HG03159 (cell line): ENCODE data around the gene ZNF883.
"Not testable (repeated sequence)": the region's sequence is repeated elsewhere in the genome, so short reads cannot be mapped to it uniquely, and the experiment has no call there.

Experiments used
- ATAC-seq: cut with Tn5 transposase; IDR thresholded peaks from one replicate; pipeline ENCODE4 v1.9.1; 2021; ENCODE audit warnings: mild to moderate bottlenecking, moderate library complexity; ENCODE audit not compliant: unreplicated experiment

Gene ZNF883

DNA sequence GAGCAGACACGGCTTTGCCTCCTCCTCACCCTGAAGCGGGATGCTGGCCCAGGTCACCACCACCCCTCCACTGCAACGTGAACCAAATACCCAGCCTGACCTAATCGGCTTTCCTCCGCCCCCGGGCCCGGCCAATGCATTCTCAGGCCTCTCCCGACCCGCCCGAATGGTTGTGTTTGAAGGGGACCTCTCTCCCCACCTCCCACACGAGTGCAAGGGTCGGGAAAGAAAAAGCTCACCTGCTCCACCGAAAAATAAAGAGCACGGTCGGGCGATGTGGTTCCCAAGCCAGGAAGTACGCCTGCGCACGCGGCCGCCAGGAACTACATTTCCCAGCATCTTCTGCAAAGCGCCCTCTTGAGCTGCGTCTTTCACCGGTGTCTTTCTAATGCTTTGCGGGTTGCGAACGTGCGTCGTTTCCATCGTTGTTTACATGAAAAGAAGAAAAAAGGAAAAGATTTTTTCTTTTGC lies at the start of gene ZNF883:
TSS of gene ZNF883 (minus strand) at position 282 of the 471 bp plus-strand sequence.
- ATAC-seq: no peak

DNA sequence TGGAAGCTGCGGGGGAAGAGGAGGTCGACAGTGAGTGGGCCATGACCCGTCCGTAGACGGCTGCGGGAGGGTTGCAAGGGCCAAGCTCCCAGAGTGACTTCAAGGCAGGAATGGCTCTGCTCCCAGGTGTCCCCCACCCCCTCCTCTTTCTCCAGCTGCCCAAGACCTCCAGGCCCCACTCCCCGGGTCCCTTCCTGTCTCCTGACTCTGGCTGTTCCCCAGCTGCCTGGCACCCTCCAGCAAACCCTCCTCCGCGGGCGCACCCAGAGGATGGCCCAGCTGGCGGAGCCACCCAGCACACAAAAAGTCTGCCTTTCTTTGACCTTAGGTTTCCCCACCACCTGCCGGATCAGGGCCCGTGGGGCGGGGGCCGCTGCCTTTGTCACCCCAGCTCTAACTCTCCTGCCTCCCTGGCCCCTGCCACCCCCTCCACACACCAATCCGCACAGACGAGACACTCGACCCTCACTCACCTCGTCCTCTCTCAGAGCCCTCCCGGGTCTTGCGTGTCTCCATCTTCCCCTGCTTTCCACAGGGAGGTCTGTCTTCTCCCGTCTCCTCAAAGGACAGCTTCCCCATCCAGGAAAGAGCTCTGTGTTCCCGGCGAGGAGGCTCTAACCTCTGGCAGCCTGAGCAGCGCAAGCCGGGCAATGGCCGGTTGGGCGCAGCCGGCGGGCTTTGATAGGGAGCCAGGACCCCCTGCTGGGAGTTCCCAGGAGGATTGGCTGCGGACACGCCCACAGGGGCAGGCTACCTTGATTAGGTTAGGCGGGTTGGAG lies 49.3 kb upstream of the ZNF883 start:
- not testable (repeated sequence) for ATAC-seq

DNA sequence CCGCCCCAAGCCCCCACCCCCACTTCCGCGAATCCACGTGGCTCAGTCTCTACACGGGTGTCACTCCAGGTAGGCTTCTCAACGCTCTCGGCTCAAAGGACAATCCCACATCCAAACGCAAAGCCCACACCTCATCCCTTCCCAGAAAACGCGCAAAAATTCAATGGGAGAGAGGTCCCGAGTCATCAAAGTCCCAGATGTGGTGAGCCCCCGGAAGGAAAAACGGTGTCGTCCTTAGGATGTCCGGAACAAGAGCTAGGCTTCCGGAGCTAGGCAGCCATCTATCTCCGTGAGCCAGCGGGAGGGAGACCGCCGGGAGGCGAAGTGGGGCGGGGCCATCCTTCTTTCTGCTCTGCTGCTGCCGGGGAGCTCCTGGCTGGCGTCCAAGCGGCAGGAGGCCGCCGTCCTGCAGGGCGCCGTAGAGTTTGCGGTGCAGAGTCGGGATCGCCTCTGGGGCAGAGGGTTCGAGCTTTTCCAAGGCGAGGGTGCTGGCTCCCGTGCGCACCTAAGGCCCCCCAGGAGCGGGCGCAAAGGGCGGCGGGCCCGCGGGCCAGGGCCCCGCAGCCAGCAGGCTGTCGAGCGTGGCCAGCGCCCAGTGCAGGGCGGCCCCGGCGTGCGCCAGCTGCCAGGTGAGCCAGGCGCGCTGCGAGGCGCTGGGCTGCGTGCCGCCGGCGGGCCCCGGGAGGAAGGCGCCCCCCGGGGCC lies 47.7 kb upstream of the ZNF883 start:
- ATAC-seq: not testable (repeated sequence)

DNA sequence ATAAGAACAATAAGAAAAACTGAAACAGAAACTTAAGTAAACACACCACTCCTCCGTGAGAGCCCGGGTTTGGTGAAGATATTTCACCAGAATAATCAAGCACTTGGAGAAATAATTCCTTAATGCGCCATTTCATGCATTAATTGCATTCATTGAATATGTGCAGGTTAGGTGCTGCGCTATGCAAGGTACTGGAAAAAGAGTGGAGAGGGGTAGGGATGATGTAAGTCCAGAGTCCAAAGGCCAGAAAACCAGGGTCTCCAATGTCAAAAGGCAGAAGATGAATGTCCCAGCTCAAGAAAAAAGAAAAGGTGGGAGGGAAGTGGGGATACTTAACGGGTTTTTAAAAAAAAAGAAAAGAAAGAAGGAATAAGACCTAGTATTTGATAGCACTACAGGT lies 45.2 kb upstream of the ZNF883 start:
- ATAC-seq: no peak

DNA sequence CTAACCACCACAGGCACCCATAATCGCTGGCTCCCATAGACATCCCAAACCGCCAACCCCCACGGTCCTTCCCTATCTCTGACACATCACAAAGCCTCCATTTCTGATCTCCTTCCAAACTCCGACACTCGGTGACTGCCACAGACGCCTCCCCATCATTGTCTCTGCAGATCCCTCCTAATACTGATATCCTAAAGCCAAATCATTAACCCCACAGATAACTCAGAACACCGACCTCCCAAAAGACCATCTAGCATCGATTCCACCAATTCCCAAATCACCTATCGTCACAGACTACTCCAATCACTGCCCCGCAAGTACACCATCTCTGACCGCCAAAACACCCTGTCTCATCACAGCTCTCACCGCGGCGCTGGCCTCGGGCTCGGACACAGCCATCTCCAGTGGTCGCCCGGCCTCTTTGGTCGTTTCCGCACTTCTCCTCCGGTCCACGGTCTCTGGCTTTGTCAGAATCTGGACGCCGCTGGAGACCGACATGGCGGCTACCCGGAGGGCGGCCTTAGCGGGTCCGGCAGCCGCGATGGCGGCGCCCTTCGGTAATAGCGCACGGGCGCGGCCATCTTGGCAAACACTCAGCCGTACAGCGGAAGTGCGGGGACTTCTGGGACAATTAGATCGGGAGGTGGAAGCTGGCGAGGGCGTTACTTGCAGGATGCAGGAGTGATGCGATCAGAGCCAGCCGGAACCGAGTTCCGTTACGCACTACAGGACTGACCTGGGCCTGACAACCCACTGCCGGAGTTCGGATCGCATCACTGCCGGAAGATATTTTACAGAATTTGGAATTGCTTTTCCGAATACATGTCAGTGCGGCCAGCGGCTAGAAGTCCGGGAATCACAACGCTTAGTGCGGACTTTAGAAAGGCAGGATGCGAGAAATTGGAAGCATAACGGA lies 44.5 kb upstream of the ZNF883 start, which contains the start of gene ZFP37:
TSS of gene ZFP37 (minus strand) at position 534 of the 916 bp plus-strand sequence. CDS start at position 498, 36 bp downstream.
- ATAC-seq: peak; percentile 94

DNA sequence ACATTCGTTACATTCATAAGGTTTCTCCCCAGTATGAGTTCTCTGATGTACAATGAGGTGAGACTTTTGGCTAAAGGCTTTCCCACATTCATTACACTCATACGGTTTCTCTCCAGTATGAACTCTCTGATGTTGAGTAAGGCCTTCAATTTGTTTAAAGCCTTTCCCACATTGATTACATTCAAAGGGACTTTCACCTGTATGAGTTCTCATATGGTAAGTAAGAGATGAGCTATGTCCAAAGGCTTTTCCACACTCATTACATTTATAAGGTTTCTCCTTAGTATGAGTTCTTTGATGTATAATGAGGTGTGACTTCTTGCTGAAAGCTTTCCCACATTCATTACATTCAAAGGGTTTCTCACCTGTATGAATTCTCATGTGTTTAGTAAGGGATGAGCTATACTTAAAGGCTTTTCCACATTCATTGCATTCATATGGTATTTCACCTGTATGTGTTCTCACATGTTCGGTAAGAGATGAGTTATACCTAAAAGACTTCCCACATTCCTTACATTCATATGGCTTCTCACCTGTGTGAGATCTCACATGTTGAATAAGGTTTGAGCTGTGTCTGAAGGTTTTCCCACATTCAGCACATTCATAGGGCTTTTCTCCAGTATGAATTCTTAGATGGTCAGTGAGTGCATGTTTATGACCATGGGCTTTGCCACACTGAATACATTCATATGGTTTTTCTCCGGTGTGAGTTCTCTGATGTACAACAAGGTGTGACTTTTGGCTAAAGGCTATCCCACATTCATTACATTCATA lies 31.1 kb upstream of the ZNF883 start:
- ATAC-seq: no peak

DNA sequence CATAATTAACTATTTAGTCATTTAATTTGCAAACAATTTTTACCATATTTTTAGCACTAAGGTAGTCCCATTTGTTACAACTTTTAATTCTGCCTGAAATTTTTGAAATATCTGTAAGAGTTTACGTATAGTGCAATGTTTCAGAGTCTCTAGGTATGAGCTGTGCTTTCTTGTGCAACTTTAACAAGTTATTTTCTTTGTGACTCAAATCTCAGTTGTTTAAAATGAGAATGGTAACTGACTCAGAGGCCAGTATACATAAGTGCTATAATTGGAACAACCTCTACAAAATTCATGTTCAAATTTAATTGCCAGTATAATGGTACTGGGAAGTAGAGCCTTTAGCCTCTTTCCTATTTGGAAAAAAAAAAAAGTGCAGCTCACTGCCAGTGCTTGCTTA lies 14.2 kb upstream of the ZNF883 start:
- ATAC-seq: no peak

DNA sequence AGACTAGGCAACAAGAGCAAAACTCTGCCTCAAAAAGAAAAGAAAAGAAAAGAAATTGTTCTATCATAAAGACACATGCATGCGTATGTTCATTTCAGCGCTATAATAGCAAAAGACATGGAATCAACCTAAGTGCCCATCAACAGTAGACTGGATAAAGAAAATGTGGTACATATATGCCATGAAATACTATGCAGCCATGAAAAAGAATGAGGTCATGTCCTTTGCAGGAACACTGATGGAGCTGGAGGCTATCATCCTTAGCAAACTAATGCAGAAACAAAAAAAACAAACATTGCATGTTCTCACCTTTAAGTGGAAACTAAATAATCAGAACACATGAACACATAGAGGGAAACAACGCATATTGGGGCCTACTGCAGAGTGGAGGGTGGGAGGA lies 6.3 kb upstream of the ZNF883 start:
- ATAC-seq: no peak

DNA sequence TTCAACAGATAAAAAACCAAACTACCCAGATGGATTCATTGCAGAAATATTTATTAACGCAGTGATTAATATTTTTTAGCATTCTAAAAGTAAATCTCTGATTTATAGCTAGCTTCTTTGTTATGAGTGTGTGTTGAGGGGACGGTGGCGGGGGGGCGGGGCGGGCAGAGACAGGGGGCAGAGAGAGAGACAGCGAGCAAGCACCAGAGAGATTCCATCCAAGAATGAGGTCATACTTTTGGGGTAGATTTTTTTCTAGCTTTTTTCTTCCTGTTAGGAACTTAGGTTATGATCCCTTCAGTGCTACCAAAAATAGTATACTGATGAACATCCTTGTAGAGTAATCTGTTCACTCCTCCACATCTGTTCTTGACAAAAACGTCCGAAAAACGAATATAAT lies 500 bp upstream of the ZNF883 start:
- no peak for ATAC-seq

DNA sequence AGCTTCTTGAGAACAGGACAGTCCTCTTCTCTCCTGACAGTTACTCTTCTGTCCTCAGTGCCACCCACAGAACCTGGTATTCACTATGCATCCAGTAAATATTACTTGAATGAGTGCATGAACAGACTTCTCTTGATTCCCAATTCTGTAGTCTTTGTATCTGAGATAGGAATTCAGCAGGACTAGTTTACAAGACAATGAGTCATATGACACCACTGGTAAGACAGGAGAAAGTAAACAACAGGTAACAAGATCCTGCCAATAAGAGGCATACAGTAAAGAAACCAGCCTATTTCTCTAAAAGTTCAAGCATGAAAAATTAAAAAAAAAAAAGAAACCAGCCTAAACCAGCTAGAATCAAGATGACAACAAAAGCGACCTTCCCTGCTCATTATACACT lies 6.2 kb downstream of the ZNF883 start:
- ATAC-seq: no peak

DNA sequence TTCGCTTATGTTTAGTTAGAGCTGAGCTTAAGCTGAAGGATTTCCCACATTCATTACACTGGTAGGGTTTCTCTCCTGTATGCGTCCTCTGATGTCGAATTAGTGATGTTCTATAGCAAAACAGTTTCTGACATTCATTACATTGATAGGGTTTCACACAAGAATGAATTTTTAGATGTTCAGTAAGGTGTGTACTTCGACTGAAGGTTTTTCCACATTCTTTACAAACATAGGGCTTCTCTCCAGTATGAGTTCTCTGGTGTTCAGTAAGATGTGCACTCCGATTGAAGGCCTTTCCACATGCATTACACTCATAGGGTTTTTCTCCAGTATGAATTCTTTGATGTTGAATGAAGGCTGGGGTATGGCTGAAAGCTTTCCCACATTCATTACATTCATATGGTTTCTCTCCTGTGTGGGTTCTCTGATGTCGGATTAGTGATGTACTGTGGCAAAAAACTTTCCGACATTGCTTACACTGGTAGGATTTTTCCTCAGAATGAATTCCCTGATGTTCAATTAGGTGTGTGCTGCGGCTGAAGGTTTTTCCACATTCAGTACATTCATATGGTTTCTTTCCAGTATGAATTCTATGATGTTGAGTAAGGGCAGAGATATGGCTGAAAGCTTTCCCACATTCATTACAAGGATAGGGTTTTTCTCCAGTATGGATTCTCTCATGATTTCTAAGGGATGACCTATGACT lies 14.6 kb downstream of the ZNF883 start:
- ATAC-seq: no peak

DNA sequence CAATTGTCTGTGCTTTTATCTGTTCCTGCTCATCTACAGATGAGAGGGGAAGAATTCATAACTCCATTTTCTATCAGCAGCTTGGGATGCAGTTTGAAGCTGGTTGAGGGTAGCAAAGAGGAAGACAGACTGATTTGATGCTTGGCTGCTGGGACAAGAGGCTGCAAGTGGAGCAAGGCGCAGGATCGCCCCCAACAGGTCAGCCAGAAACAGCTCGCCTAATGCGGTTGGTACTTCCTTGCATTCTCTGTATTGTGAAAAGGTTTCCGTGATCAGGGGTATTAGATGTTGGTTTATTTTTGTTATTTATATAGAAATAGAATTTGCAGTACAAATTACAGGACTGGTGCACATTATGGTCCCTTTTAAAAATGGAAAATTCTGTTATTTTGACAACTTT lies 40.6 kb downstream of the ZNF883 start:
- no peak for ATAC-seq

DNA sequence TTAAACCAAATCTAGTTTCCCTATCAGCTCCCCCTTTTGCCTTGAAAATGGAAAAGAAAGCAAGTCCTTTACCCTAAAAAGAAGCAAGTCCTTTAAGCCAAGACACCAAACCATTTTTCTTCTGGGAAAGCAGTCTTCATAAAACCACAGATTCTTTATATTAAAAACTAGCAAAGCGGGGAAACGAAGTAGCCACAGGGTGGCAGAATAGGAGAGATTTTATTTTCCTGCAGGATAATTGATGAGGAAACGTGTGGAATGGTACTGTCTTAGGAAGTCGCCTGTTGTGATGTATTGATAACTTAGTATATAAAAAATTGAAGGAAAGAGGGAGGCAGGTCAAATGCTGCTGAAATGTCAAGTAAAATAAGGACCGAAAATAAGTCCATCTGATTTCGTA lies 41.1 kb downstream of the ZNF883 start:
- no peak for ATAC-seq

DNA sequence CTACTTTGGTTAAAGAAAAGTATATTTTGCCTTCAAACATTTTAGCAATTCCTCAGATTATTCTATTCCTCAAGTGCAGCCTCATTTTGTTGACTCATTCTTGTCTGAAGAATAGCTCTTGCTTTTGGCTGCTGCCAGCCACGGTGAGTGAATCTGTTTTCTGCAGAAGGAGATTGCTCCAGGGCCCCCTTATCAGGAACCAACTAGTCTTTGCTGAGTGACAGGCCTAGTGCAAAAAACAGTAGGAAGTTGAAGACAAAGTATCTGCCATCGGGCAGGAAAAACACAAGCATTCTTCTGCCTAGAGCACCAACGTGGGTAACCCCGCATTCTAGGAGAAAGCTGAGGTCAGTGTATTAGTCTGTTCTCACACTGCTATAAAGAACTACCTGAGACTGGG lies 42.3 kb downstream of the ZNF883 start:
- ATAC-seq: no peak

DNA sequence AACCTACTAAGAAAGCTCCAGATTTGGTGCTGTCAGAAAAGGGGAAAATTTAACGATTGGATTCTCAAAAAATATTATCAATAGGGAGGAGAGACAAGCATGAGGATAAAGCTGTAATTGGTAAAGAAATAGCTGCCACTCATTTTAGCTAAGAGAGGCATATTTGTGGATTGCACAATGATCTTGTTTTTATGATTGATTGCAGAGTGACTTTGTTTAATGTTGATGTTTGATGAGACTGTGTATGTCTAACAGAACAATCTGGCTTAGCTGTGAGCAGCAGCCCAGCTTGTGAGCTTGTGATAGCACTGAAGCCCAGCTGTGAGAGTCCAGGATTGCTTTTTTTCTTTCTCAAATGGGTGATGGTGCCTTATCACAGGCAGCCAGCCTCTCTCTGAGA lies 56.4 kb downstream of the ZNF883 start:
- no peak for ATAC-seq

DNA sequence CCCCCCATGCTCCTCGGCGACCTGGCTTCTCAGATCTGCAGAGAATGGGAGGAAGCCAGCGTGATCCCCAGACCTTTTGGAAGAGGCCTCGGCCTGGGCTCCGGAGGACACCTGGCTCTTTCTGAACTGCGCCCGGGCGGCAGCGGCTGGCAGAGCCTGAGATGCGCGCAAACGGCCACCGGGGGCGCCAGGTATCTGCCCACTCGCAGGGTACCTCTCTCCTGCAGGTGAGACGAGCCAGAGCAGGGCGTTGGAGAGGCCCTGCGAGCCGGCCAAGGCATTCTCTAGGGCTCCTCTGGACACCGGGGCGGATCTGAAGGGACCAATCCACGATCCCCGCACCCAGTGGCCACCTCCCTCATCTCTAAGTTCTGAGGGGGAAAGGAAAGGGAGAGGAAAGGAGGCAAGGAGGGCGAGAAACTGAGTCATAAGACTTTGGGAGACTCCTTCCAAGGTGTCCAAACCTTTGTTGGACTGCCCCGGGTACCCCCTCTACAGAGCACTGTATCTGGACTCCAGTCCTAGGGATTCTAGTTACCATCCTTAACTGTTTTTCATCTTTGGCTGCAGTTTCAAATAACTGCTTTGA lies 66.3 kb downstream of the ZNF883 start:
- ATAC-seq: no peak

DNA sequence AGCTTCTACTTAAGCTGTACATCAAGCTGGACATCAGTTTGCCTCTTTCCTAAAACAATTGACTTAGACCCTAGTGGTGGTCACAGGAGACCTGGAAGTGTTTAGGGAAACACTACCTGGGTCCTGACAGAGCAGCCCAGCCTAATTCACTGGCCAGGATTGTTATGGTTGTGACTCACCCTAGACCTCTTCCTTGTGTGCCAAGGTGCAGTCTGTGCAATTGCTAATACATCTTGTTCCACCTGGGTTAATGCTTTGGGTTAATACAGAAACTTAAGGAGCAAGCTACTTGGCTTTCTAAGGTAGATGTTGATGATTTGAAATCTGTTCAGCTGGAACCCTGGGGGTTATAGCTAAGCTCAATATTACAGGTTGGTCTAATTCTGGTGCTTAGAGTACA lies 72.6 kb downstream of the ZNF883 start:
- ATAC-seq: no peak

DNA sequence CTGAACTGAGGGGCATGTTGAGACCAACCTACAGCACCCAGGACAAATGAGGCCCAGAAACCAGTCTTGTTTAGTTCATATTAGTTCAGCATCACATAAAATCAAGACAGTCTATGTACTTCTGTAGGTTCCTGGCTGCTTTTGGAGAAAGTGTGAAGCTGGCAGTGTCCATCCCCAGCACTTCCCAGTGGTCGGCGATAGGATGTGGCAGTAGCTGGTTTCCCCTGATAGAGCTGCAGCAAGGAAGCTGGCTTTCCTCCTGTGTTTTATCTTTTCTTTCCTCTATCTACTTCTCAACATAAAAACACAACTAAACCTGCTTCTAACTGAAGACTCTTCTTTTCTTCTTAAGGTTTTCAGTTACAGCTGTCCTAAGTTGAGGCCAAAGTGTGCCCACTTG lies 78.3 kb downstream of the ZNF883 start:
- no peak for ATAC-seq

DNA sequence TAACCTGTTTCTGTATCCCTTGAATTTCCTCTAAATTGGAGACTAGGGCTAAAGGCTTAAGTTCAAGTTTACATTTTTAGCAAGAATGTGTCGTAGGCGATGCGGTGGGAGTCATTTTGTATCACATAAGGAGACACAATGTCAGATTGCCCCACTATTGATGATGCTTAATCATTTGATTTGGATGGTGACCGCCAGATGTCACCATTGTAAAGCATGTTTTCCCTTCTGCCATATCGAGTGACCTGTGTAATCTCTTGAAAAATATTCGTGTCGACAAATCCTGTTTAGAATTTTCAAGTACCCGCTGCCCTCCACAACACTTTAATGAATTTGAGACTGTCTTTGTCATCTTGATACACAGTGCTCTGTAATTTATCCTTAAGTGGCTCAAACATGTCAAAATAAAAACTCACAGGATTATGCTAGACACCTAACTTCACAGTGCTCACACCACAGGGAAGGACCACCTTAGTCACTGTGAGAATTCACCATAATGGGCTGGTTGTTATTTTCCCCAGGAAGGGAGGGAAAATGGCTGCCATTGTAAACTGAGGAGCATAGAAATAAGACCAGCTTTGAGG lies 86.8 kb downstream of the ZNF883 start:
- ATAC-seq: no peak
